Loucy (cell line): ENCODE data around the gene RANBP3.

Experiments used
- H2AFZ ChIP-seq: fragments of 200-600 bp; sonication (generic); 2 replicates; pipeline ENCODE4 v1.6.0; 2016; ENCODE audit warnings: antibody characterized with exemption, mild to moderate bottlenecking, low read length, moderate library complexity
- H3F3A ChIP-seq: fragments of 200-600 bp; 2 replicates; pipeline ENCODE4 v1.6.0; 2016; ENCODE audit warnings: antibody characterized with exemption, low read depth, mild to moderate bottlenecking
- H3K27me3 ChIP-seq: fragments of 200-600 bp; sonication (generic); 2 replicates; pipeline ENCODE4 v1.6.1; 2014; ENCODE audit warnings: low read length, mild to moderate bottlenecking; ENCODE audit not compliant: insufficient read depth, poor library complexity, severe bottlenecking
- H3K36me3 ChIP-seq: fragments of 200-600 bp; sonication (generic); 2 replicates; pipeline ENCODE4 v1.6.1; 2016; ENCODE audit warnings: low read length; ENCODE audit not compliant: insufficient read depth
- H3K4me1 ChIP-seq: fragments of 200-600 bp; sonication (generic); 2 replicates; pipeline ENCODE4 v1.5.1; 2014; ENCODE audit warnings: low read length, mild to moderate bottlenecking; ENCODE audit not compliant: insufficient read depth, poor library complexity, severe bottlenecking
- H3K4me2 ChIP-seq: fragments of 200-600 bp; sonication (generic); 2 replicates; pipeline ENCODE4 v1.6.0; 2014; ENCODE audit warnings: antibody characterized with exemption, low read length, low read depth, mild to moderate bottlenecking; ENCODE audit not compliant: poor library complexity, severe bottlenecking
- H3K4me3 ChIP-seq: fragments of 200-600 bp; sonication (generic); 2 replicates; pipeline ENCODE4 v1.5.1; 2014; ENCODE audit warnings: low read length, mild to moderate bottlenecking, mixed read lengths; ENCODE audit not compliant: poor library complexity, severe bottlenecking
- H3K79me2 ChIP-seq: fragments of 200-600 bp; sonication (generic); 2 replicates; pipeline ENCODE4 v1.6.1; 2014; ENCODE audit warnings: low read length; ENCODE audit not compliant: insufficient read depth
- H3K9ac ChIP-seq: fragments of 200-600 bp; sonication (generic); 2 replicates; pipeline ENCODE4 v1.6.0; 2014; ENCODE audit warnings: mild to moderate bottlenecking, low read depth, low read length, moderate library complexity; ENCODE audit not compliant: poor library complexity, severe bottlenecking
- H3K9me2 ChIP-seq: fragments of 200-600 bp; sonication (generic); replicated peaks from 2 replicates; pipeline ENCODE4 v1.6.1; 2016; ENCODE audit warnings: low read depth, low read length, mixed read lengths
- H3K9me3 ChIP-seq: fragments of 200-600 bp; sonication (generic); 2 replicates; pipeline ENCODE4 v1.6.1; 2014; ENCODE audit warnings: mild to moderate bottlenecking, antibody characterized with exemption, low read length, low read depth; ENCODE audit not compliant: insufficient read depth
- H4K20me1 ChIP-seq: fragments of 200-600 bp; sonication (generic); 2 replicates; pipeline ENCODE4 v1.6.0; 2014; ENCODE audit warnings: antibody characterized with exemption, low read length, mild to moderate bottlenecking; ENCODE audit not compliant: insufficient read depth, poor library complexity, severe bottlenecking
- EZH2phosphoT487 ChIP-seq: fragments of 200-600 bp; IDR thresholded peaks from 2 replicates; pipeline ENCODE4 v1.6.1; 2018; ENCODE audit warnings: antibody characterized with exemption, mild to moderate bottlenecking, moderate library complexity, borderline replicate concordance
- TF ChIP-seq, protein P1 (sequence below): fragments of 200-600 bp; sonication (generic); conservative IDR thresholded peaks from 2 replicates; pipeline ENCODE4 v1.5.1; 2014; ENCODE audit warnings: mild to moderate bottlenecking, antibody characterized with exemption, low read length

The RANBP3 gene

DNA sequence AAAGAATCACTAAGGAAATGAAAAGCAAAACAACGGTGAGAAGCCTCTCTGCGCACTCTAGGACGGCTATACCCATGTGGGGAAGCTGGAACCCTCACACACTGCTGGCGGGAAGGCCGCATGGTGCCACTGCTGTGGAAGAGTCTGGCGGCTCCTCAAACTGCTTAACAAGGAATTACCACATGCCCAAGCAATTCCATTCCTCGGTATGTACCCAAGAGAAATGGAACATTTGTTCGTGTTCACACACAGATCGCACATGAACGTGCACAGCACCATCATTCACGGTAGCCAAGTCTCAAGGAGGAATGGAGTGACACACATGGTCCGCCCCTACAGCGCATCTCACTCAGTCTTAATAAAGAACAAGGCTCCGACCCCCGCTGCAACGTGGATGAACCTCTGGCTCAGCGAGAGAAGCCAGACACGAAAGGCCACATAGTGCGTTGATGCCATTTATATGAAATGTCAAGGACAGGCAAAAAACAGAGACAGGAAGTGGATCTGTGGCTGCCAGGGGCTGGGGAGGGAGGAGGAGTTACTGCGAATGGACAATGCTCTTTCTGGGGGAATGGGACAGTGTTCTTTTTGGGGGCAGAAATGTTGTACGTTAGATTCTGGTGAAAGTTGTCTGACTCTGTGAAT lies 56.3 kb downstream of the RANBP3 start:
- no peak for TF ChIP-seq EZH2phosphoT487
- TF ChIP-seq, protein P1, sequence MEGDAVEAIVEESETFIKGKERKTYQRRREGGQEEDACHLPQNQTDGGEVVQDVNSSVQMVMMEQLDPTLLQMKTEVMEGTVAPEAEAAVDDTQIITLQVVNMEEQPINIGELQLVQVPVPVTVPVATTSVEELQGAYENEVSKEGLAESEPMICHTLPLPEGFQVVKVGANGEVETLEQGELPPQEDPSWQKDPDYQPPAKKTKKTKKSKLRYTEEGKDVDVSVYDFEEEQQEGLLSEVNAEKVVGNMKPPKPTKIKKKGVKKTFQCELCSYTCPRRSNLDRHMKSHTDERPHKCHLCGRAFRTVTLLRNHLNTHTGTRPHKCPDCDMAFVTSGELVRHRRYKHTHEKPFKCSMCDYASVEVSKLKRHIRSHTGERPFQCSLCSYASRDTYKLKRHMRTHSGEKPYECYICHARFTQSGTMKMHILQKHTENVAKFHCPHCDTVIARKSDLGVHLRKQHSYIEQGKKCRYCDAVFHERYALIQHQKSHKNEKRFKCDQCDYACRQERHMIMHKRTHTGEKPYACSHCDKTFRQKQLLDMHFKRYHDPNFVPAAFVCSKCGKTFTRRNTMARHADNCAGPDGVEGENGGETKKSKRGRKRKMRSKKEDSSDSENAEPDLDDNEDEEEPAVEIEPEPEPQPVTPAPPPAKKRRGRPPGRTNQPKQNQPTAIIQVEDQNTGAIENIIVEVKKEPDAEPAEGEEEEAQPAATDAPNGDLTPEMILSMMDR, result no peak
- no peak overlapping the region for H3K9ac ChIP-seq
- H3K4me3 ChIP-seq, result no peak overlapping the region
- H3K4me2 ChIP-seq, result no peak overlapping the region
- no peaks in the 10 kb centered on the region for H4K20me1 ChIP-seq
- H3K4me1 ChIP-seq, result no peaks in the 10 kb centered on the region
- H3K79me2 ChIP-seq, result no peaks in the 10 kb centered on the region
- H3K27me3 ChIP-seq, result no peaks in the 10 kb centered on the region
- H3K9me2 ChIP-seq, result no peaks in the 10 kb centered on the region
- no peak overlapping the region for H2AFZ ChIP-seq
- no peaks in the 10 kb centered on the region for H3F3A ChIP-seq
- no peaks in the 10 kb centered on the region for H3K9me3 ChIP-seq
- H3K36me3 ChIP-seq, result peaks cover 96% of the 10 kb centered on the region; the same call in 1 of the 2 replicates

DNA sequence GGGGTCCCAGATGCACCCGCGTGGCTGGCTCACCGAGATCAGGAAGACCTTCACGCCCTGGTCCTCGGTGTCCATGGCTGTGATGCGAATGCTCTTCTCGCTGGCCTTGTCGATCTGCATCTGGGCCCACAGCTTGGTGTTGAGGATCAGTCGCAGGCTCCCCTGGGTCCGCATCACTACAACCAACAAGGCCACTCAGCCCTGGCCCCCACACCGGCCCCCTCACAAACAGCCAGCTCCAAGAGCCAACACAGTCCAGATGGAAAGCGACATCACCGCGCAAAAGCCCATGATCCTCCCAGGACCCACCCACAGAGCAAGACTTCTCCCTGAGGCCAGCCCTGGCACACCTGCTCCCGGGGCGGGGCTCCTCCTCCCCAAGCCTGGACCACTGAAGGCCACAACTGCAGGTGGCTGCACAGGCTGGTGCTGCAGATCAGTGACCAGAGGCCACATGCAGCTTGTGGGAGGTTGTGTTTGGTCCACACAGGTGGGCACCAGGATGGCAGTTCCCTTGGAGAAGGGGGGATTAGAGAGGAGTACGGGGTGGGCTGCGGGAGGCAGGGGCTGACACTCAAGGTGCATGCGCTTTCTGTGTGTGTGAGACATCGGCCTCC lies 59.4 kb downstream of the RANBP3 start:
- Histone ChIP-seq H3K79me2 (no peaks in the 10 kb centered on the region), H3K4me2 (no peak overlapping the region), H2AFZ (no peak overlapping the region), H3K9ac (no peak overlapping the region), H3F3A (no peaks in the 10 kb centered on the region), H3K9me3 (no peaks in the 10 kb centered on the region), H4K20me1 (no peaks in the 10 kb centered on the region), H3K27me3 (no peaks in the 10 kb centered on the region), H3K4me1 (no peaks in the 10 kb centered on the region), H3K9me2 (no peaks in the 10 kb centered on the region), H3K4me3 (no peak overlapping the region), H3K36me3 (peaks cover 75% of the 10 kb centered on the region; the same call in 1 of the 2 replicates)
- TF ChIP-seq, protein P1, result no peak
- no peak for TF ChIP-seq EZH2phosphoT487

DNA sequence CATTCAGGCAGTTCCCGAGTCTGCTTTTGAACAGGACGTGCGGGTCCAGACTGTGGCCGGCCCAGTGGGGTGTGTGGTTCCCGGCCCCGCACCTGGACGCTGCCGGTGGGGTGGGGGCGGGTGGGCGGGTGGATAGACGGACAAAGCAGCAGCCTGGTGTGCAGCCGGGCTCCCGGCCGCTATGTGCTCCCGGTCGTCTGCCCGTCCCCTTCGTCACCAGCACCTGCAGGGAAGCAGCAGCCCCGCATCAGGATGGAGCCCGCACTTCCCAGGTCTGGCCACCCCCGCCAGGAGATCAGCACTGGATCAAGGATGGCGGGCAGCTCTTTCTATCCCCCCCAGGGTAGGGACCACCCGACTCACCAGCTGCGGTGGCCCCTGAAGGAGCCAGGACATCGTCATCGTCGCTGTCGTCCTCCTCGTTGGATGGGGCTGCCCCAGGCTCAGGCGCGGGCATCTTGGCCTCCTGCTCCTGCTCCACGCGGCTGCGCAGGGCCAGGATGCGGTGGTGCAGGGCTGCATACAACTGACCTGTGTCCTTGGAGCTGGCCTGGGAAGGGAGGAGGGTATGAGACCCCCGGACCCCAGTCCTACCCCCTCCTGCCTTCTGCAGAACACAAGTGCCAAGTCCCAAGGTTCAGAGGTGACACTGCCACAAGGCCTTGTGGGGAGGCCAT lies 60.4 kb downstream of the RANBP3 start:
- Histone ChIP-seq H3K4me2 (no peak overlapping the region), H4K20me1 (no peaks in the 10 kb centered on the region), H3K4me3 (no peak overlapping the region), H3K9ac (no peak overlapping the region), H3K4me1 (no peaks in the 10 kb centered on the region), H3K79me2 (no peaks in the 10 kb centered on the region), H2AFZ (no peak overlapping the region), H3F3A (no peaks in the 10 kb centered on the region), H3K36me3 (peaks cover 66% of the 10 kb centered on the region; the same call in 1 of the 2 replicates), H3K27me3 (no peaks in the 10 kb centered on the region), H3K9me3 (no peaks in the 10 kb centered on the region), H3K9me2 (no peaks in the 10 kb centered on the region)
- TF ChIP-seq EZH2phosphoT487, result no peak
- TF ChIP-seq, protein P1, result no peak
